ENCODE results near the gene AZU1.
A peak's percentile ranks its signal among the peaks of the same experiment; 100 is the strongest.

The AZU1 gene, protein sequence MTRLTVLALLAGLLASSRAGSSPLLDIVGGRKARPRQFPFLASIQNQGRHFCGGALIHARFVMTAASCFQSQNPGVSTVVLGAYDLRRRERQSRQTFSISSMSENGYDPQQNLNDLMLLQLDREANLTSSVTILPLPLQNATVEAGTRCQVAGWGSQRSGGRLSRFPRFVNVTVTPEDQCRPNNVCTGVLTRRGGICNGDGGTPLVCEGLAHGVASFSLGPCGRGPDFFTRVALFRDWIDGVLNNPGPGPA

DNA sequence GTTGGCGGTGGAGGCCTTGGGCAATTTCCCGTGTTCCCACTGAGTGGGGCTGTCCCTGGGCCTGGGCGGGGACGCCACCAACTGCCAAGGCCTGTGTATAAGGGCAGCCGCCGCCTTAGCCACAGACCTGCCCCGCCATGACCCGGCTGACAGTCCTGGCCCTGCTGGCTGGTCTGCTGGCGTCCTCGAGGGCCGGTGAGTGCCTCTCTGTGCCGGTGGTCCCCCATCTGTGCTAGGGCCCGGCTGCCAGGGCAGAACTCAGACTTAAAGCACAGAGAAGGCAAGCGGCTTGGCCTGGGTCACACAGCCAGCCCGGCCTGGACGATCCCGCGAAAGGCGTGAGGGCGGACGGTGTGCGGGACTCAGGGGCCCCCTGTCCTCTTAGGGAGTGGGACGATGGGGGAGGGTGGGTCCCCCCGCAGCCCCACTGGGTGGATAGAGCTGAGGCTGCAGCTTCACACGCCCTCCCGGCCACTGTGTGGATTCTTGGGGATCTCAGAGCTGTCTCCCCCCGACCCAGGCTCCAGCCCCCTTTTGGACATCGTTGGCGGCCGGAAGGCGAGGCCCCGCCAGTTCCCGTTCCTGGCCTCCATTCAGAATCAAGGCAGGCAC is at the start of gene AZU1:
Gene AZU1, plus strand, starts transcription at position 128 of the 612 bp plus-strand sequence. Its CDS starts 10 bp downstream, at position 138.
- no peak for DNase-seq

DNA sequence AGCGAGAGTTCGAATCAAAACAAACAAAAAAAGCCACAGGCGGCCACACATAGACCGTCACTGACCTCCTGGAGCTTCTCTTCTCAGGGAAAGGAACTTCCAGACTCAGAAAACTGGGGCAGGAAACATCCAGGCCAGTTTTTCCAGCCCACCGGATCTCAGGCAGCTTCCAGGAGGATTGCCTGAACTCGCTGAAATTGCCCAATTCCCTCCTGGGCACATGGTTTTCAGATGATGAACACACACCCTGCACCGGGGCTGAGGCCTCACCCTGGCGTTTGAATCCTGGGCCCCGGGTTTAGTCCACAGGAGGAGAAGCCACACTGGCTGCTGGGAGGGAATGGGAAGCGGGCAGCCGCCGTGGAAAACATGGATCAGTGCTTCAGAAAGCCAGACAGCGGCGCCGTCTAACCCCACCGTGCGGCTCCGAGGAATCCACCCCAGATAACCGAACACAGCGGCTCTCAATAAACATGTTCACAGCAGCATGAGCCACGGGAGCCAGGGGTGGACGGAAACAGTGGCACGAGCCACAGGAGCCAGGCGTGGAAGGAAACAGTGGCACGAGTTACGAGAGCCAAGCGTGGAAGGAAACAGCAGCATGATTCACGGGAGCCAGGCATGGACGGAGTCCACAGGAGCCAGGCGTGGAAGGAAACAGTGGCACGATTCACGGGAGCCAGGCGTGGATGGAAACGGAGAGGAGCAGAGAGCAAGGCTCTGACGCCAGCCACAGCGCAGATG is 48.6 kb upstream of the AZU1 start:
- no peak for DNase-seq

DNA sequence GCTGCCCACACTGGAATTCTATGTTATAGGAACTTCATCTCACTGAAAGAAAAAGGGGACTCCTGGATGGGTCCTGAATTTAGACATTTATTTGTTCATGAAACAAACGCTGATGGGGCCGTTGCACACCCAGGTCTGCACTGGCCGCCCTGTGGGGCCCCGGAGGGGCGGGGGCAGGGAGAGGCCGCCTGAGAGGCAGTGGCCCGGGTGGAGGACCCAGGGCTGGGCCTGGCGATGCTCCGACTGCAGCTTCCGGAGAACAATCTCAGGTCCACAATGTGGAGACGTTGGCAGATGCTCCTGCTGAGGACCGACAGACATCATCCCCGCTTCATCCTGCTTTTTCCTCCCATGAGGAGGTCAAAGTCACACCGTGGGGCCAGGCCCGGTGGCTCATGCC is 46.7 kb upstream of the AZU1 start:
- no peak for DNase-seq

DNA sequence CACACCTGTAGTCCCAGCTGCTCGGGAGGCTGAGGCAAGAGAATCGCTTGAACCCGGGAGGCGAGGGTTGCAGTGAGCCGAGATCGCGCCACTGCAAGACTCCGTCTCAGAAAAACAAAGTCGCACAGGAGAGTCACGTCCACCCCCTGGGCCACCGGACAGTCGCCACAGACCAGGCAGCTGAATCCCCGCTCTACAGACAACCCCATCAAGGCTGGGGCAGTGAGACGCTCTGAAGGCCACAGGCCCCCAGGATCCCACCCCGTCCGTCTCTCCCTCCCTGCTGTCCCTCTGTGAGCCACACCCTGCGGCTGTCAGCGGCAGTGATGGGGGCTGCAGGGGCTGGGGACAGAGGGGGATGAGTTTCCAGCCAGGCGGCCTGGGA is 45.8 kb upstream of the AZU1 start:
- no peak for DNase-seq

DNA sequence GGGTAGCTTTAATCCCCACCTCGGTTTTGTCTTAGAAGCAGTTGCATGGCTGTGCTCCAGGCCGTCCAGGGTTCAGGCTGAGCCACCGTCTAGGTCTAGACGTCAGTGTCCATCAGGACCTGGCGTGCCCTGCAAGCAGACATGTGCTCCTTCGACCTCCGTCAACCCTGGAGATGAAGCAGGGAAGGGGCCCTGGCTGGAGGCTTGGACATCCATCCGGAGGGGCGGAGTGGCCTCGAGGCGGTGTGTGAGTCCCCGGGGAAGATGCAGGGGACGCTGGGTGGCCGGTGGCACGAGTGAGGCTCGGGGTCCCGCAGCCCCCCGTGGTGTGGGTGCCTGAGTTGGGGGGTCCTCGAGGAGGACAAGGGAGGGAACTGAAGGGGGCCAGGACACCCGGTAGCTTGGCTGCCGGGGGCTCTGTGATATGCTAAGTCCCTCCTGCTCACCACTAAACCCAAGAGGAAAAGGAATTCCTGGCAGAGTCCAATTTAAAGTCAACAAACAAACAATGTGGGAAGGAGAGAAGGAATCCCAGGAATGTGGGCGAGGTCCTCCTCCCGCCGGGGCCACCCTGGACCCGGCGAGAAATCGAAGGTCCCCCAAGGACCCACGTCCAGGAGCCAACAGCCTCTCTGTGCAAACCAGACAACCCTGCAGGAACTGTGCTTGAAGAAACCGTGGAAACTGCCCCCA is 45.3 kb upstream of the AZU1 start:
- no peak for DNase-seq

DNA sequence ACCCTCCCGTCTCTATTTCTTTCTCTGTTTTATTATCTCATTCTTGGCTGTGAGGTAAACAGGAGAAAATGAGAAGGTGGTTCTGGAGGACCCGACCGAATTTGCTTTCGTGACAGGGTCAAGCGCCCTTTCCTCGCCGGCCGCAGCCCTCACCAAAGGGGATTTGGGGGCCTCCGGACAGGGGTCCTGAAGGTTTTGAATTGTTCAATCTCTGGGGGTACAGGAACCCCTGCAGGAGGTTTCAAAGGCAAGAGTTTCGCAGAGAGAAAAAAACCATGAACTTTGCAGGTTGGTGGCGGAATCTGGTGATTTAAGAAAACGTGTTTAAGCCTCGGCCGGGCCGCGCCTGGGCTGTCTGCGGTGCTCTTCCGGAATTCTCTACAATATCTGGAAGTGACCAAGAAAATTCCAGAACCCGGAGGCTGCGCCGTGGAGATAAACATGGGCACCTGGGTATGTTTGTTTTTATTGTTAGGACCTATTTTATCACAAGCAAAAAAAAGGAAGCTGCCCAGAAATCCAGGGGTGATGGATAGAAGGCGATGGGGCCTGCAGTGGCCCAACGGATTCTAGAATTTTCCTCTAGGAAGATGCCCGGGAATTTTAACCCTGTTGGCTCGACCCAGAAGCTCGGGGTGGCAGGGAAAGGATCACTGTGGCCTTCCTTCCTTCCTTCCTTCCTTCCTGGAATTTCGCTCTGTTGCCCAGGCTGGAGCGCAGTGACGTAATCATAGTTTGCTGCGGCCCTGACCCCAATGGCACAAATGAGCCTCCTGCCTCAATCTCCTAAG is 44.6 kb upstream of the AZU1 start:
- DNase-seq = no peak

DNA sequence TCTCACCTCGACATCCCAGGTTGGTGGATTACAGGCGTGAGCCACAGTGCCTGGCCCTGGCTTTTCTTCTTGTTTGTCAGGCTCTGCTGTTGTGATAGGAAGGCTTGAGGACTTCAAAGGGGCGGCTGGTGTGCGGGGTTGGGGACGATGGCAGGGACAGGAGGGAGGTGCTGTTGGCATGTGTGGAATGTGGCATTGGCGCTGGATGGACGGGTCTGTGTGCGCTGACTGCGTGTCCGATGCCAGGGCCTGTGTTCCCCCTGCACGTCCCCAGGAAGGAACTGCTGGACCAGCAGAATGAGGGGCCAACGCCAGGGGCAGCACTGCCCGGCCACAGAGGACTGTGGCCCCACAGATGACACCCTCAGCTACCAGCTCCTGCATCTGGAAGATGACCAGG is 43.1 kb upstream of the AZU1 start:
- no peak for DNase-seq

DNA sequence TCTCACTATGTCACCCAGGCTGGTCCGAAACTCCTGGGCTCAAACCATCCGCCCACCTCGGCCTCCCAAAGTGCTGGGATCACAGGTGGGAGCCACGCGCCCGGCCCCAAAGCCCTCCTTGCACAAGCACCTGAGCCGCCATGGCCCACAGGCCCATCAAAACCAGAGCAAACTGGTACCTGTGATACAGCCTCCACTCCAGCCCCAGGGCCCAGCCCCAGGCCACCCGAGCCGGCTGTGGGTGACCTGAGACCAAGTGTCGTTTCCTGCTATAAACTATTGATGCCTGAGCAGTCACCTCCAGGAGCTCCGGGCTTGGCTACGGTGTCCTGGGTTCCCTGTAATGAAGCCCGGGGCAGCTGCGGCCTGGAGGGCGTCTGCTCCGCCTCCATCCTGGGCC is 40.1 kb upstream of the AZU1 start:
- DNase-seq = no peak

DNA sequence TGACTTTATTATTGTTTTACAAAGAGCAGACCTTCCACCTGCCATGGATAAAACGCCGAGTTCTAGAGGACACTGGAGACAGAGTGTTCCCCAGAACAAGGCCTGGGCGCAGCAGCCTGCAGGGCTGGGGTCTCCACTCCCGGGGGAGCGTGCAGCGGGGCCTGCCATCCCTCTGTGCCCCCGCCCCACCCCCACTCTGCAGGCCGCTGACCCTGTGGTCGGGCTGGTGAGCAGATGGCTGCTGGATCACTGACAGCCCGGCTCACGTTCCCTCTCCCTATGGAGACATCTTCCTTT is 39.0 kb upstream of the AZU1 start:
- DNase-seq = no peak

DNA sequence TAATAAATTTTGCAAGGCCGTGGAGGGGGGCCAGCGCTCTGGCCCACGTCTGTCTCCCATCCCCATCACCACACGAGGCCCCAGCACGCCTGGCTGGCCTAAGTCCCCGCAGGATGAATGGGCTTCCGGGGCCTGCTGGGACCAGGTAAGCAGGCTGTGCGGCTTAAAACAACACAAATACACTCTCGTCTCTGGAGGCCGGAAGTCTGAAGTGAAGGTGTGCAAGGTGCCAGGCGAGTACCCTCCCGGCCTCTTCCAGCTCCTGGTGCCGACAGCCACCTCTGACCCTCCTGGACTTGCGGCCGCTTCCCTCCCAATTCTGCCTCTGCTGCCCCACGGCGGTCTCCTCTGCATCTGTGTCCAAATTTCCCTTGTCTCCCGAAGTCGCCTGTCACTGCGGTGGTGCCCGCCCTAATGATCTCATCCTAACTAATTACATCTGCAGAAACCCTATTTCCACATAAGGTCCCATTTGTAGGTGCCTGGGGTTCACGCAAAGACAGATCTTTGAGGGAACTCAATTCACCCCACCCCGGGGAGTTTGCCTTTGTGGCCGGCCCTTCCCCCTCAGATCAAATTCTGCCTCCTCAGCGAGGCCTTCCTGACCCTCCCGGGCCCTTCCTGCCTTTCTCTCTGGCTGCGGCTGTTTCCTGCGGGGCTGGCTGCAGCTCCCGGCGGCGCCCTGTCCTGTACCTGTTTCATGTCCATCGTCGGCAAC is 38.5 kb upstream of the AZU1 start:
- no peak for DNase-seq

DNA sequence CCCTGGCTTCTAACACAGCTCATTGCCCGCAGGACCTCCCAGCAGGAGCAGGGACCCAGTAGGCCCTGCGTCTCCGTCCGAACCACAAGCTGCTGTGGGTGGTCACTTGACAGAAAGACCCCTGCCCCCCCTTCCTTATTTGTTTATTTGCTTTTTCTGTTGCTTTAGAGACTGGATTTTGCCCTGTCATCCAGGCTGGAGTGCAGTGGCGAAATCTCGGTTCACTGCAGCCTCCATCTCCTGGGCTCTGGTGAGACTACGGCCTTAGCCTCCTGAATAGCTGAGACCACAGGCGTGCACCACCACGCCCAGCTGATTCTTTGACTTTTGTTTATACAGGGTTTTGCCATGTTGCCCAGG is 38.0 kb upstream of the AZU1 start:
- DNase-seq = no peak

DNA sequence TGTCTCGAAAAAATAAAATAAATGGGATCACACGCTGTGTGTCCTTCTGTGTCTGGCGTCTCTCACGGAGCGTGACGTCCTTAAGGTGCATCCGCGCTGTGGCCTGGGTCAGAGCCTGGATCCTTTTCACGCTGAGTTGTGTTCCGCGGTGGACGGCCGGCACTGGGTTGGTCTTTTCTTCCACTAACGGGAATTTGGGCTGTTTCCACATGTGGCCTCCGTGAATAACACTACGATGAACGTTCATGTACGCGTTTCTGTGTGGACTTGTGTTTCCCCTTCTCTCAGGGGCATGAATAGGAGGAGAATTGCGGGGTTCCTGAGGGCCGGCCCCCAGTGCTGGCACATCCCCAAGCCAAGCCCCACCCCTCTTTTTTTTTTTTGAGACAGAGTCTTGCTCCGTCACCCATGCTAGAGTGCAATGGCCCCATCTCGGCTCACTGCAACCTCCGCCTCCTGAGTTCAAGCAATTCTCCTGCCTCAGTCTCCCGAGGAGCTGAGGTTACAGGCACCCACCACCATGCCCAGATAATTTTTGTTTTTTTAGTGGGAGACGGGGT is 36.5 kb upstream of the AZU1 start:
- no peak for DNase-seq

DNA sequence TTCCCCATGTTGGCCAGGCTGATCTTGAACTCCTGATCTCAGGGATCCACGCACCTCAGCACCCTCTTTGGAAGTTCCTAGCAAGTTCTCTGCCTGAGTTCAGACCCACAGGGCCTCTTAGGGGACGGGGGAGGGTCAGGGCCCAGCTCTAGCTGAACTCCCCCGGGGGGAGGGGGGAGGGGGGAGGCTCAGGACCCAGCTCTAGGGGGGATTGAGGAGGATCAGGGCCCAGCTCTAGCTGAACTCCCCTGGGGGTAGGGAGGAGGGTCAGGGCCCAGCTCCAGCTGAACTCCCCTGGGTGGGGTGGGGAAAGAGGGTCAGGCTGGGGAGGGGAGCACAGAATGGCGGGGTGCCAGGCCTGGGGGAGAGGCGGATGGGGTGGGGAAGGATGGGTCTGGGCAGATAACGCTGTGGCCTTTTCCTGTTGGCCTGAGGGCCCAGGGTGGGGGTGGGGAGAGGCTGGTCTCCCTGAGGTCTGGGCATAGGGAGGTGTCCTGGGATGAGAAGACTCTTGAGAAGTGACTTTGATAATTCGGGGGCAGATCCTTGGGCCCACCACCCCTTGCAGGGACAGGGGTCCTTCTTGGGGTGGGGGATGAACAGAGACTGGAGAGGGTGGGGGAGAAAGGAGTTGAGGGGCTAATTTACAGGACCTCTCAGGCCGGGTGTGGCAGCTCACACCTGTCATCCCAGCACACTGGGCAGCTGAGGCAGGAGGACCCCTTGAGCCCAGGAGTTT is 35.9 kb upstream of the AZU1 start:
- no peak for DNase-seq

DNA sequence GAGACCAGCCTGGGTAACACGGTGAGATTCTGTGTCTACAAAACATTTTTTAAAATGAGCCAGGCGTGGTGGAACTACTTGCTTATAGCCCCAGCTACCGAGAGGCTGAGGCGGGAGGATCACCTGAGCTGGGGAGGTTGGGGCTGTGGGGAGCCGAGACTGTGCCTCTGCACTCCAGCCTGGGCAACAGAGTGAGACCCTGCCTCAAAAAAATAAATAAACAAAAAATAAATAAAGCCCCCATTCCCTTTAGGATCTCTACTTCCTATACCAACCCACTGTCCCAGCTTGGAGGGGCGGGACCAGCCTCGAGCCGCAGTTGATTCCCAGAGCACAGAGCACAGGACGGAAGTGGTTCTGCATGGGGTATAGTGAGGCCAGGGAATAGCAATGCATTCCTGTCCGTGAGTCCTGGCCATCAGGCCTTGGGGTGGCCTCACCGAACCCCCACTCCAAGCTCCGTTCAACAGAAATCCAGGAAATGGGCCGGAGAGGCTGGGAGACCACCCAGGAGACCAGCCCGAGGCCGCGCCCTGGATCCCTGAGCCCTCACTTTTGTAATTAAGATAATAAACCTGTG is 35.2 kb upstream of the AZU1 start:
- DNase-seq = no peak

DNA sequence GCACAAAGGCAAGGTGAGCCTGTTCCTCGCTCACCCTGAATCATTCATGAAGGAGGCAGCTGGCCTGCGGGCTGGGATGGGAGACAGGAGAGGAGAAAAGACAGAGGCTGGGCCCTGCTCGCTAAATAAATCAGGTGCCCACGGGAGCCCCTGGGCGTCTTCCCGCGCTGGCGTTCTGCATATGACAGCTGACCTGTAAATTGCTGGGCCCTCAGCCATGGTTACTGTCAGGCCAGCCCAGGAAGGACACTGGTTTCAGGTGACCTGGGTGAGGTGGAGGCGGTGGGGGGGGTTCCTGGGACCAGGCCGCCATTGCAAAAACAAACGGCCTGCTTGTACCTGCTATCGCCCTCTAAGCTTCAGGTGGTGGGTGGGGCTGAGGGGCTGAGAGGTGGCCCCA is 33.8 kb upstream of the AZU1 start:
- no peak for DNase-seq

DNA sequence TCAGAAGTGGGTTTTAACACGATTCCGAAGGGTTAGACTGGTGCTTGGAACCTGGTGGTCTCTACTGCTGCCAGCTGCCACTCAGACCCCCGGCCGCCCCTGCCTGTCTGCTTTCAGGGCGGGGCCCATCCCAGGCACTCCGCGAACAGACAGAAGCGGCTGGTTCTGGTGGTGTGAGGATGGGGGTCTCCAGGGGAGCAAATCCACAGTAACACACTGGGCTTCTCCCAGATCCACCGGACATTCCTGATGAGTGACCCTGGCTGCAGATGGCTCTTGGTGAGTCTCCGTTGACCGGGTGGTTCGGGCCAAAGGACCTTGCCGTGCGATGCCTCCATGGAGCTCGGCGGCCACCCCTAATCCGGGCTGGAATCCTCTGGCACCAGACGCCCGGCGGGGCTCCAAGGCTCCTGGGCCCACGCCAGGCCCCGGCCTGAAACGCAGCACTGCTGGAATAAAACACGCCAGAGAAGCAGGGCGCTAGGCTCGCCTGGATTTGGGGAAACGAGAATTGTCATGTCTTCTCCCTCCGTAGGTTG is 32.5 kb upstream of the AZU1 start:
- DNase-seq = no peak

DNA sequence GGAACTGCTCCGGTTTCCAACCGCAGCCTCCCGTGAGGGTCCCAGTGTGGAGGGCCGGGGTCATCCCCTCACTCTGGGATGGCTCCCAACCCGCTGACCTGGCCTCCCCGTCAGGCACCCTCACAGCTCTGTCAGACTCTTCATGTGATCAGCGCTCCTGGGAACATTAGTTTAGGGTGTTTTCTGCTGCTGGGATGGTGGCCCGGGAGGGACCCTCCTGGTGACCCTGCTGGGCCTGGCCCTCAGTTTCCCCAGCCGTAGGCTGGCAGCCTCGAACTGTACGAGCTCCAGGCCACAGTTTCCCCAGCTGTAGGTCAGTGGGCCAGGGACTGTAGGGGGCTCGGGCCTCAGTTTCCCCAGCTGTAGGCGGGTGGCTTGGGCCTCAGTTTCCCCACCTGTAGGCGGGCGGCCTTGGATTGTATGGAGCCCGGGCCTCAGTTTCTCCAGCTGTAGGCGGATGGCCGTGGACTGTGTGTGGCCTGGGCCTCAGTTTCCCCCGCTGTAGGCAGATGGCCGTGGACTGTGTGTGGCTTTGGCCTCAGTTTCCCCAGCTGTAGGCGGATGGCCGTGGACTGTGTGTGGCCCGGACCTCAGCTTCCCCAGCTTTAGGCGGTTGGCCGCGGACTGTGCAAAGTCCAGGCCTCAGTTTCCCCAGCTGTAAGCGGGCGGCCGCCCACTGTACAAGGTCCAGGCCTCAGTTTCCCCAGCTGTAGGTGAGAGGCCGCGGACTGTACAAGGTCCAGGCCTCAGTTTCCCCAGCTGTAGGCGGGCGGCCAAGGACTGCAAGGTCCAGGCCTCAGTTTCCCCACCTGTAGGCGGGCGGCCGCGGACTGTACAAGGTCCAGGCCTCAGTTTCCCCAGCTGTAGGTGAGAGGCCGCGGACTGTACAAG is 31.7 kb upstream of the AZU1 start:
- DNase-seq = no peak

DNA sequence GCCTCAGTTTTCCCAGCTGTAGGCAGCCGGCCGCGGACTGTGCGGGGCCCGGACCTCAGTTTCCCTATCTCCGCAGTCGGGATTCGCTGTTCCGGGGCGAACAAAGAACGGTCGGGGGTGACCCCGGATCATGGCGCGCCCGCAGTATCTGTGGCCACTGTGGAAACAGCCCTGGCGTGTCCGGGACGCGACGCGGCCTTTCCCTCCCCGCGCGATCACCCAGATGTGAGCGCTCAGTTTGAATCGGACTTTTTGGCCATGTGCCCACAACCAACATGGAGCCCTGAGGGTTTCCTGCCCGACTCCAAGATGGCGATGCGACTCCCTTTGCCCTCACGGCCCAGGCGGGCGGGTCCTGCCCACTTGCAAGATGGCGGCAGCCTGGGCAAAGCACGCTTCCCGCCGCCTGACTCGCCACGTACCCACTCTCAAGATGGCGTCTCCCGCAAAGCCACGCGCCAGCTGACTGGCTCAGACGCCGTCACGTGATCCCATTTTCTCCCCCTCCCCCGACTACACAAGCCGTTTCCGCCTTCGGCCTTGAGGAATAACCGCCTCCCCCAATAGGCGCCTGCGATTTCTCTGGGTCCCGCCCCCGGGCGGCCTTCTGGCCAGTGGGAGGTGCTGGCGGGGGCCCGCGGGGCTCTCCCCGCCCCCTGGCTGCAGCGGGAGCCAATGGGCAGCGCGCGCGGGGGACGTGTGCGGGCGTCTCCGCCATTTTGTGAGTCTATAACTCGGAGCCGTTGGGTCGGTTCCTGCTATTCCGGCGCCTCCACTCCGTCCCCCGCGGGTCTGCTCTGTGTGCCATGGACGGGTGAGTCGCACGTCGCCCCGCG is 30.7 kb upstream of the AZU1 start, which contains the start of gene PTBP1:
Gene PTBP1, plus strand, starts transcription at position 761 of the 836 bp plus-strand sequence. Its CDS starts 46 bp downstream, at position 807.
- DNase-seq = peak; percentile 100

Data from NCI-H1092 (cell line).